ENCODE results near the gene CDH12. TPM values are rescaled to one million over a fixed set of nuclear protein-coding genes. Genes with fewer than 3 reads are reported as not detected.

CDH12 gene
- total RNA-seq, 4 donors from 2014 or later = not detected

- no peak overlapping the region for H3K27ac ChIP-seq (replicated peaks in 1 of 4)
- H3K4me3 ChIP-seq = no peak overlapping the region
- no peaks in the 10 kb centered on the region for H3K9me3 ChIP-seq
- intact Hi-C loops (cut with DNase I) = no loop called here
- no peak for DNase-seq (ENCODE audit: extremely low spot score)
- no peaks in the 10 kb centered on the region for H3K27me3 ChIP-seq
- no peaks in the 10 kb centered on the region for H3K4me1 ChIP-seq
- no peaks in the 10 kb centered on the region for H3K36me3 ChIP-seq
- TF ChIP-seq, protein P1, sequence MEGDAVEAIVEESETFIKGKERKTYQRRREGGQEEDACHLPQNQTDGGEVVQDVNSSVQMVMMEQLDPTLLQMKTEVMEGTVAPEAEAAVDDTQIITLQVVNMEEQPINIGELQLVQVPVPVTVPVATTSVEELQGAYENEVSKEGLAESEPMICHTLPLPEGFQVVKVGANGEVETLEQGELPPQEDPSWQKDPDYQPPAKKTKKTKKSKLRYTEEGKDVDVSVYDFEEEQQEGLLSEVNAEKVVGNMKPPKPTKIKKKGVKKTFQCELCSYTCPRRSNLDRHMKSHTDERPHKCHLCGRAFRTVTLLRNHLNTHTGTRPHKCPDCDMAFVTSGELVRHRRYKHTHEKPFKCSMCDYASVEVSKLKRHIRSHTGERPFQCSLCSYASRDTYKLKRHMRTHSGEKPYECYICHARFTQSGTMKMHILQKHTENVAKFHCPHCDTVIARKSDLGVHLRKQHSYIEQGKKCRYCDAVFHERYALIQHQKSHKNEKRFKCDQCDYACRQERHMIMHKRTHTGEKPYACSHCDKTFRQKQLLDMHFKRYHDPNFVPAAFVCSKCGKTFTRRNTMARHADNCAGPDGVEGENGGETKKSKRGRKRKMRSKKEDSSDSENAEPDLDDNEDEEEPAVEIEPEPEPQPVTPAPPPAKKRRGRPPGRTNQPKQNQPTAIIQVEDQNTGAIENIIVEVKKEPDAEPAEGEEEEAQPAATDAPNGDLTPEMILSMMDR (IDR thresholded peaks at IDR 0.05) = no peak
- TF ChIP-seq POLR2AphosphoS5 (IDR thresholded peaks at IDR 0.05) (no peak), EP300 (IDR thresholded peaks at IDR 0.05) (no peak), POLR2A (IDR thresholded peaks at IDR 0.05; ENCODE audit: low read depth) (no peak)
- 17% methylated on average over 2 of the region's 2 CpGs for WGBS
Observed at GRCh38 chr5:22683050-22683449, 170.1 kb downstream of the CDH12 start.

GRCh38 chr5:22678886-22679285 lies 174.3 kb downstream of the CDH12 start:
- Histone ChIP-seq H3K27me3 (no peaks in the 10 kb centered on the region), H3K4me1 (no peaks in the 10 kb centered on the region), H3K36me3 (no peaks in the 10 kb centered on the region), H3K4me3 (no peak overlapping the region), H3K9me3 (no peaks in the 10 kb centered on the region), H3K27ac (replicated peaks in 1 of 4) (no peak overlapping the region)
- TF ChIP-seq EP300 (IDR thresholded peaks at IDR 0.05) (no peak), POLR2A (IDR thresholded peaks at IDR 0.05; ENCODE audit: low read depth) (no peak), POLR2AphosphoS5 (IDR thresholded peaks at IDR 0.05) (no peak)
- TF ChIP-seq, protein P1 (IDR thresholded peaks at IDR 0.05) = no peak
- no peak for DNase-seq (ENCODE audit: extremely low spot score)
- intact Hi-C loops (cut with DNase I) = no loop called here
- WGBS = 66% methylated on average over 3 of the region's 3 CpGs

DNA sequence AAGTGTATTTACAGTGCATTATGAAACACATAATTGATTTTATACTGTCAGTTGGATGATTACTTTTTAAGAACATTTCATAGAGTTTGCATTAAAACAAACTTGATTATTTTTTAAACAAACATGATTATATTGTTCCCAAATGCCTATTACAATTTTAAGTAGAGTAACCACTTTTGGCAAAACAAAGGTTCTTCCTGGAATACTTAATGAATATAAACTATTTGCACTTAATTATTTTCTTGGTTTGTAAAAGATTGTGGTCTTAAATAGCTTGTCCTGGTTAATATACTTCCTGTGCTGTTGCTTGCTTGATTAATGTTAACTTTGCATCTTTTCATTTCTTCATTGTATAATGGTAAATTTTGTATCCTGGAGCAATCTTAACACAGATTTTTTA lies 180.0 kb downstream of the CDH12 start:
- Histone ChIP-seq H3K4me3 (no peak overlapping the region), H3K27me3 (no peaks in the 10 kb centered on the region), H3K36me3 (no peaks in the 10 kb centered on the region), H3K4me1 (no peaks in the 10 kb centered on the region), H3K27ac (replicated peaks in 1 of 4) (no peak overlapping the region), H3K9me3 (no peaks in the 10 kb centered on the region)
- no peak for DNase-seq (ENCODE audit: extremely low spot score)
- intact Hi-C loops (cut with DNase I) = no loop called here
- TF ChIP-seq POLR2A (IDR thresholded peaks at IDR 0.05; ENCODE audit: low read depth) (no peak), POLR2AphosphoS5 (IDR thresholded peaks at IDR 0.05) (no peak), EP300 (IDR thresholded peaks at IDR 0.05) (no peak)
- TF ChIP-seq, protein P1 (IDR thresholded peaks at IDR 0.05) = no peak

- Histone ChIP-seq H3K27ac (replicated peaks in 1 of 4) (no peak overlapping the region), H3K4me3 (no peak overlapping the region), H3K4me1 (no peaks in the 10 kb centered on the region), H3K27me3 (no peaks in the 10 kb centered on the region), H3K36me3 (no peaks in the 10 kb centered on the region), H3K9me3 (no peaks in the 10 kb centered on the region)
- intact Hi-C loops (cut with DNase I) = no loop called here
- DNase-seq (ENCODE audit: extremely low spot score) = no peak
- 85% methylated on average over 4 of the region's 4 CpGs for WGBS
- no peak for TF ChIP-seq POLR2A (IDR thresholded peaks at IDR 0.05; ENCODE audit: low read depth)
- no peak for TF ChIP-seq POLR2AphosphoS5 (IDR thresholded peaks at IDR 0.05)
- TF ChIP-seq EP300 (IDR thresholded peaks at IDR 0.05) = no peak
- TF ChIP-seq, protein P1 (IDR thresholded peaks at IDR 0.05) = no peak
Observed at GRCh38 chr5:22669345-22669744, 183.8 kb downstream of the CDH12 start.

- no peak for DNase-seq (ENCODE audit: extremely low spot score)
- no peak overlapping the region for H3K27ac ChIP-seq (replicated peaks in 1 of 4)
- TF ChIP-seq POLR2A (IDR thresholded peaks at IDR 0.05; ENCODE audit: low read depth) = no peak
- TF ChIP-seq, protein P1 (IDR thresholded peaks at IDR 0.05) = no peak
- TF ChIP-seq EP300 (IDR thresholded peaks at IDR 0.05) = no peak
- TF ChIP-seq POLR2AphosphoS5 (IDR thresholded peaks at IDR 0.05) = no peak
- H3K4me3 ChIP-seq = no peak overlapping the region
- H3K27me3 ChIP-seq = no peaks in the 10 kb centered on the region
- H3K4me1 ChIP-seq = no peaks in the 10 kb centered on the region
- no peaks in the 10 kb centered on the region for H3K9me3 ChIP-seq
- intact Hi-C loops (cut with DNase I) = no loop called here
- WGBS = 86% methylated on average over 2 of the region's 2 CpGs
- H3K36me3 ChIP-seq = no peaks in the 10 kb centered on the region
Observed at GRCh38 chr5:22665801-22666200, 187.3 kb downstream of the CDH12 start.
